Measurements from ENCODE around the gene TAX1BP3. TPM values are rescaled to one million over a fixed set of nuclear protein-coding genes. Genes with fewer than 3 reads are reported as not detected.
A peak's percentile ranks its signal among the peaks of the same experiment; 100 is the strongest.

The TAX1BP3 gene
- total and polyA plus RNA-seq, 5 experiments from 2014 or later, result 12.0 to 28.1 (median 26.6) TPM

DNA sequence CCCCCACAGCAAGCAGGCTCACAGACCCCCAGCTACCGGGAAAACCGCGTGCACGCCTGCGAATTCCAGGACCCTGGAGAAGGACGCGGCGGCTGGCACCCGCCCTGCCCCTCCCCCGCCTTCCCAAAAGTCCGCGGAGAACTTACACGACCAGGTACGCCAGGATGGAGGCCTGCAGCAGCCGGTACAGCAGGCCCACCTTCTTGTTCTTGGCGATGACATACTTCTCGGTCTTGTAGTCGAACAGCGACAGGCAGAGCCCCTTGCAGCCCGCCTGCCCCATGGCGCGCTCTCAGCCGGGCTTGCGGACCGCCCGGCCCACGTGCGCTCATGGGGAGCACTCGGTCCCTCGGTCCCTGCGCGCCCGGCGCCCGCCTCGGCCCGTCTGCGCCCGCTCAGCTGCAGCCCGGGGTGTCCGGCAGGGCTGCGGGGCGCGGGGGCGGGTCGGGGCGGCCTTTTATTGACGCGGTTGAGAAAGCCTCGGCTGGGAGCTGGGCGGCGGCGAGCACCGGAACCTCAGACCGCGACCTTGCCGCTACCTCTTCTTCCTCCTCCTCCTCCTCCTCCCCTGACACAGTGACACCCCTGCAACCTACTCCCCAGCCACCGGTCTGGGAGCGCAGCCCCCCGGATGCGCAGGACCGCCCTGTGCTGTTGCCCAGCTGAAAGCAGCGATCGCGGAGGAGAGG is 27.5 kb upstream of the TAX1BP3 start, which contains the start of gene P2RX5:
P2RX5 (minus strand) TSS at position 433 of the 689 bp plus-strand sequence; CDS start at position 283, 150 bp downstream.
- H3K27me3 Mint-ChIP-seq, result no peaks in the 10 kb centered on the region
- ATAC-seq (peak; percentile 80 to 84), DNase-seq (peak in 9 of 10 donors; percentile 5 to 49 (median 31))
- H3K27ac Mint-ChIP-seq, result peak within 1 kb of the TSS; percentile 63 to 97 (median 89)
- peaks cover 0 to 3% (median 0%) of the 10 kb centered on the region in 3 donors for H3K36me3 Mint-ChIP-seq
- POLR2A ChIA-PET, result interaction anchor here (0.6 to 2.0 kb wide), 14 partner anchors 11 to 448 kb away, joined by 3 to 17 read pairs (median 4); partner anchors contain the start of genes CYB5D2, EMC6, HASPIN and SHPK
- H3K4me1 Mint-ChIP-seq, result peaks cover 8 to 51% (median 37%) of the 10 kb centered on the region in 4 donors
- no peaks in the 10 kb centered on the region for H3K9me3 Mint-ChIP-seq
- H3K4me3 Mint-ChIP-seq, result peak within 1 kb of the TSS; percentile 88 to 99 (median 92)

DNA sequence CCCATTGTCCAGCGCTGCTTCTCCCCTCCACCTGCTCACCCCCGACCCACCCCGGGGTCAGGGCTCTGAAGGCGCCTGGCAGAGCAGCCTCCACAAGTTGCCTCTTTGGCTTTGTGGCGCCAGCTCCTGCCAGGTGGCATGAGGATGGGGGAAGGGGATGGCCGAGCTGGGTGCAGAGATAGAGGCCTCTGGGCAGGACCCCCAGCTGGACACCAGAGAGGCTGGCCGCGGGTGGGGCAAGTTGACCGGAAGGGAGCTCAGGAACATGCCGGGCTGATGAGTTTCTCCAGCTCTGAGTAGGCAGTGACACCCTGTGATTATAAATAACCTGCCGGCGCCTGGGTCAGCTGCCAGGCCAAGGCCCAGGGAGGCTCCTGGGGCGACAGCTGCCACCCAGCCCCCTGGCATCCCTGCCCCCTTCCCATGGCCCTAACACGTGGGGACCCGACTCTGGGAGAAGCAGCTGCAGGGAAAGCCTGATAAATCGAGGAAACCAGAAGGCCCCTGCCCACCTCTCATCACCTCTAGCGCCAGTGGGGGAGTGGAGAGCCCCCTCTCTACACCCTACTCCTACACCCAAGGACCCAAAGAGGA is 26.8 kb upstream of the TAX1BP3 start:
- DNase-seq (peak in 1 of 10 donors; percentile 21), ATAC-seq (peak; percentile 27 to 36)
- POLR2A ChIA-PET, result interaction anchor here (0.8 to 2.0 kb wide), 12 partner anchors 11 to 448 kb away, joined by 3 to 17 read pairs (median 4); partner anchors contain the start of genes CYB5D2, EMC6 and HASPIN
- Mint-ChIP-seq H3K9me3 (no peaks in the 10 kb centered on the region), H3K27me3 (no peaks in the 10 kb centered on the region), H3K4me3 (peak overlapping the region; percentile 79 to 91 (median 88)), H3K4me1 (peaks cover 9 to 53% (median 37%) of the 10 kb centered on the region in 4 donors), H3K27ac (peak overlapping the region; percentile 27 to 91 (median 74)), H3K36me3 (peaks cover 0 to 7% (median 3%) of the 10 kb centered on the region in 3 donors)

DNA sequence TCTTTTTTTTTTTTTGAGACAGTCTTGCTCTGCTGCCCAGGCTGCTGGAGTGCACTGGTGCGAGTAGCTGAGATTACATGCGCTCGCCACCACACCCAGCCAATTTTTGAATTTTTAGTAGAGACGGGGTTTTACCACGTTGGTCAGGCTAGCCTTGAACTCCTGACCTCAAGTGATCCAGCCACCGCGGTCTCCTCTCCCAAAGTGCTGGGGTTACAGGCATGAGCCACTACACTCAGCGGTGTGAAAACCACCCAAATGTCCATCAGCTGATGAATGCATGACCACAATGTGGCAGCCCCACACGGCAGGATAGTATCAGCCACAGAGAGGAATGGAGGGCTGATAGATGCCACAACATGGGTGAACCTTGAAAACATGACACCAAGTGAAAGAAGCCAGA is 25.5 kb upstream of the TAX1BP3 start:
- peaks cover 0 to 12% (median 3%) of the 10 kb centered on the region in 3 donors for H3K36me3 Mint-ChIP-seq
- H3K27ac Mint-ChIP-seq, result peak overlapping the region in 8 of 10 donors; percentile 11 to 90 (median 80)
- DNase-seq, result no peak
- POLR2A ChIA-PET, result interaction anchor here (0.6 to 0.7 kb wide), 2 partner anchors 10 to 29 kb away, joined by 3 to 5 read pairs; no protein-coding TSS in a partner anchor
- H3K4me3 Mint-ChIP-seq, result peak overlapping the region in 8 of 10 donors; percentile 20 to 91 (median 89)
- H3K9me3 Mint-ChIP-seq, result no peaks in the 10 kb centered on the region
- no peaks in the 10 kb centered on the region for H3K27me3 Mint-ChIP-seq
- peaks cover 12 to 59% (median 36%) of the 10 kb centered on the region in 4 donors for H3K4me1 Mint-ChIP-seq
- ATAC-seq, result no peak

GRCh38 chr17:3693141-3693540 is 24.8 kb upstream of the TAX1BP3 start:
- Mint-ChIP-seq H3K4me3 (peak overlapping the region in 3 of 10 donors; percentile 22 to 73 (median 24)), H3K27me3 (no peaks in the 10 kb centered on the region), H3K27ac (peak overlapping the region in 9 of 10 donors; percentile 8 to 72 (median 62)), H3K9me3 (no peaks in the 10 kb centered on the region), H3K36me3 (peaks cover 0 to 12% (median 3%) of the 10 kb centered on the region in 3 donors), H3K4me1 (peaks cover 12 to 65% (median 36%) of the 10 kb centered on the region in 4 donors)
- DNase-seq, result no peak
- no peak for ATAC-seq
- POLR2A ChIA-PET, result no interaction called here

DNA sequence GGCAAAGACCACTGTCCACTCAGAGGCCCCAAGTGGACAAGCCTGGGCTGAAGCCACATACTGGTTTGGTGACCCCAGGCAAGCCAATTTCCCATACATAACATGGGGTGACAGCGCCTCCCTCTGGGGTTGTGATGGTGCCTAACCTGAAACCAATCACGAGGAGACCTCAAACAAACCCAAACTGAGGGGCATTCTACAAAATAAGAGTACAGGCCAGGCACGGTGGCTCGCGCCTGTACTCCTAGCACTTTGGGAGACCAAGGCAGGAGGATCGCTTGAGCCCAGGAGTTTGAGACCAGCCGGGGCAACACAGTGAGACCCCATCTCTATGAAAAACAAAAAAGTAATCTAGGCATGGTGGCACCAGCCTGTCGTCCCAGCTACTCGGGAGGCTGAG is 24.0 kb upstream of the TAX1BP3 start:
- POLR2A ChIA-PET, result no interaction called here
- Mint-ChIP-seq H3K27me3 (no peaks in the 10 kb centered on the region), H3K9me3 (no peaks in the 10 kb centered on the region)

DNA sequence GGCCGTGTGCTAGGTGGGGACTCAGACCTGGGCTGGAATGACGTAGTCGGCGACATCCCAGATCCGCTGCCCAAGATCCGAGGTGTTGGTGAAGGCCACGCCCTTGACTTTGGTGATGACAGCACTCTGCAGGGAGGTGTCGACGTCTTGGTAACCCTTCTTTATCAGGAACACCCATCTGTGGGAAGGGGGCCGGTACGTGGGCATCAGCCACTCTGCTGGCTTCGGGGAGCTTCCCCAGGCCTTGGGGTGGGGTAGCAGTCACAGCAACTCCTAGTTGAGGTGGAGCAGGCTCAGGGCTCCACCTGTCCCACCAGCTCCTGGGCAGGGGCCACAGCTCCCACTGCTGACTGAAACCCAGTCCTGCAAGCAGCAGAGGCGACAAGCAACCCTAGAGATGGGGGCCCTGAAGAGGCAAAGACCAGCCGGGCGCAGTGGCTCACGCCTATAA is 23.3 kb upstream of the TAX1BP3 start:
- H3K36me3 Mint-ChIP-seq, result peaks cover 0 to 12% (median 3%) of the 10 kb centered on the region in 3 donors
- H3K9me3 Mint-ChIP-seq, result no peaks in the 10 kb centered on the region
- no peaks in the 10 kb centered on the region for H3K27me3 Mint-ChIP-seq
- no peak overlapping the region for H3K4me3 Mint-ChIP-seq
- DNase-seq, result no peak
- ATAC-seq, result no peak
- H3K27ac Mint-ChIP-seq, result peak overlapping the region in 2 of 10 donors; percentile 44 to 68
- POLR2A ChIA-PET, result no interaction called here
- peaks cover 12 to 57% (median 32%) of the 10 kb centered on the region in 4 donors for H3K4me1 Mint-ChIP-seq

More for the DNA sequence above, 24.0 kb upstream of the TAX1BP3 start:
- Mint-ChIP-seq H3K4me3 (no peak overlapping the region), H3K36me3 (peaks cover 0 to 12% (median 3%) of the 10 kb centered on the region in 3 donors), H3K27ac (peak overlapping the region in 4 of 10 donors; percentile 11 to 72 (median 44)), H3K4me1 (peaks cover 12 to 63% (median 36%) of the 10 kb centered on the region in 4 donors)
- no peak for ATAC-seq
- DNase-seq, result no peak

- Mint-ChIP-seq H3K9me3 (no peaks in the 10 kb centered on the region), H3K27me3 (no peaks in the 10 kb centered on the region), H3K36me3 (peaks cover 0 to 12% (median 3%) of the 10 kb centered on the region in 3 donors), H3K4me1 (peaks cover 12 to 49% (median 22%) of the 10 kb centered on the region in 4 donors), H3K4me3 (no peak overlapping the region), H3K27ac (peak overlapping the region in 2 of 10 donors; percentile 19 to 44)
- POLR2A ChIA-PET, result no interaction called here
- ATAC-seq, result no peak
- DNase-seq, result no peak
These were observed 21.8 kb upstream of the TAX1BP3 start for GRCh38 chr17:3690094-3690715.

GRCh38 chr17:3689262-3690093 is 21.1 kb upstream of the TAX1BP3 start:
- DNase-seq (no peak), ATAC-seq (no peak)
- POLR2A ChIA-PET, result no interaction called here
- Mint-ChIP-seq H3K9me3 (no peaks in the 10 kb centered on the region), H3K27me3 (no peaks in the 10 kb centered on the region), H3K36me3 (peaks cover 0 to 12% (median 3%) of the 10 kb centered on the region in 3 donors), H3K4me1 (peaks cover 8 to 47% (median 16%) of the 10 kb centered on the region in 4 donors), H3K4me3 (peak overlapping the region in 1 of 10 donors; percentile 21), H3K27ac (peak overlapping the region in 1 of 10 donors; percentile 71)

DNA sequence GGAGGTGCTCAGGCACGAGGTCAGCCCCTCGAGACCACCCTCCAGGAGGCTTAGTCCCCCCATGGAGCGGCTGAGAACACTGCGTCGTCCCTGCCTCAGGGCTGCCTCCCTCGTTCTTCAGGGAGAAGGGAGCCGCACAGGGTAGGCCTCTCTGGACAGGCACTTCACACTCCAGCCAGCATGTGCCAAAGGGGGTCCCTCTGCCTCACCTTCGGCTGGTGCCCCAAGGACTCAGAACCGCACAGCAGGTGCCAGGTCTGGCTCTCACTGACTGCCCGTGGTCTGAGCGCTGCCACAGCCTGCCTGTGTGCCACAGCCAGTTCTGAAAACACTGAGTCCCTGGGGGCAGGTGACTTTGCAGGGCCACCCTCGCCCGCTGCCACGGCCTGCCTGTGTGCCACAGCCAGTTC is 20.5 kb upstream of the TAX1BP3 start:
- peak in 1 of 2 donors; percentile 20 for ATAC-seq
- Mint-ChIP-seq H3K4me1 (peaks cover 6 to 42% (median 10%) of the 10 kb centered on the region in 4 donors), H3K4me3 (peak overlapping the region in 1 of 10 donors; percentile 28), H3K9me3 (no peaks in the 10 kb centered on the region), H3K27me3 (no peaks in the 10 kb centered on the region), H3K36me3 (peaks cover 0 to 12% (median 3%) of the 10 kb centered on the region in 3 donors), H3K27ac (no peak overlapping the region)
- POLR2A ChIA-PET, result no interaction called here
- DNase-seq, result no peak

DNA sequence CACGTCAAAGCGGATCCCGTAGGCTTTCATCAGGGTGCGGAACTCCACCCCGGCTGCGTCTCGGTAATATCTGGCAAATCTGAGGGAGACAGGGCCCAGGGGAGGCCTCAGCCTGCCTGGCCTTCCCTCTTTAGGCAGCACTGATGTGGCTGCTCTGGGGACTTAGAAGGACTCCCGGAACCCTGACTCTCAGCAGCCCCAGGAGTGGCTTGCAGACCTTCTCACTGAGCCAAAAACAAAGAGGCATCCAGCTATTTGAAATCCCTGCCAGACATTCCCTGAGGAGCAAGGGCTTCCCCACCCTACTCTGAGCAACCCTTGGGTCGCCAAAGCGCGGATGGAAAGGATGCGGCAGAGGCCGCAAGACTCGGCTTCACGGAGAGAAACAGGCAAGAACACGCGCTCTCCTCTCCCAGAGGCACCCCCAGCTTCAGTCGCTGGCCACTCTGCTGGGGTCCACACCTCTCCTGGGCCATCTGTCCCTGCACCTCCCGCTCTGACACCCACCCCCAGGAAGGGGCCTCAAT is 19.7 kb upstream of the TAX1BP3 start:
- peak overlapping the region in 1 of 10 donors; percentile 28 for H3K4me3 Mint-ChIP-seq
- POLR2A ChIA-PET, result no interaction called here

GRCh38 chr17:3685174-3685573 is 16.8 kb upstream of the TAX1BP3 start:
- ATAC-seq, result no peak
- no peak overlapping the region for H3K27ac Mint-ChIP-seq
- peaks cover 0 to 5% (median 0%) of the 10 kb centered on the region in 3 donors for H3K36me3 Mint-ChIP-seq
- POLR2A ChIA-PET, result no interaction called here
- peaks cover 8 to 35% (median 12%) of the 10 kb centered on the region in 4 donors for H3K4me1 Mint-ChIP-seq
- DNase-seq, result no peak
- H3K9me3 Mint-ChIP-seq, result no peaks in the 10 kb centered on the region
- no peaks in the 10 kb centered on the region for H3K27me3 Mint-ChIP-seq
- no peak overlapping the region for H3K4me3 Mint-ChIP-seq

More for the DNA sequence above, 19.7 kb upstream of the TAX1BP3 start:
- ATAC-seq, result no peak
- no peak for DNase-seq
- no peaks in the 10 kb centered on the region for H3K9me3 Mint-ChIP-seq
- peaks cover 9 to 41% (median 10%) of the 10 kb centered on the region in 4 donors for H3K4me1 Mint-ChIP-seq
- peaks cover 0 to 12% (median 3%) of the 10 kb centered on the region in 3 donors for H3K36me3 Mint-ChIP-seq
- peak overlapping the region in 3 of 10 donors; percentile 11 to 63 (median 61) for H3K27ac Mint-ChIP-seq
- no peaks in the 10 kb centered on the region for H3K27me3 Mint-ChIP-seq

Data from naive thymus-derived CD8-positive, alpha-beta T cell (primary cell).